Aortic smooth muscle cell (primary cell): ENCODE results near the gene RPS14. TPM values are rescaled to one million over a fixed set of nuclear protein-coding genes. Genes with fewer than 3 reads are reported as not detected.

Source experiments
- total RNA-seq: library from RNA; depleted of rRNA; stranded (reverse); fragments of >200 nt; gene quantifications from 2 replicates; pipeline ENCODE4 v1.2.3, GENCODE V29; 2014

Gene RPS14
- 2,788 and 3,841 TPM in 2 replicates for total RNA-seq

GRCh38 chr5:150449517-150450339, at the start of gene RPS14:
RPS14 (minus strand) TSS chr5:150449739; CDS start chr5:150447733, 2,006 bp downstream.

GRCh38 chr5:150412319-150413175, 37.0 kb downstream of the RPS14 start, which contains the start of gene CD74:
CD74 (minus strand) TSS chr5:150412910; CDS start chr5:150412749, 161 bp downstream.

Other genes with a start within 250 kb of the RPS14 start
- under 0.01 and 0.12 TPM in 2 replicates for gene CAMK2A, start 160.0 kb downstream of the RPS14 start, total RNA-seq
- 0.13 and 0.19 TPM in 2 replicates for gene ARSI, start 146.8 kb downstream of the RPS14 start, total RNA-seq
- 6.5 and 8.7 TPM in 2 replicates for gene TCOF1, start 92.0 kb downstream of the RPS14 start, total RNA-seq
- 1.5 and 1.6 TPM in 2 replicates for gene CD74, start 36.8 kb downstream of the RPS14 start, total RNA-seq
- 22.5 and 23.3 TPM in 2 replicates for gene NDST1, start 58.4 kb upstream of the RPS14 start, total RNA-seq
- gene SYNPO, start 190.9 kb upstream of the RPS14 start, total RNA-seq = 12.4 and 17.6 TPM in 2 replicates
- gene MYOZ3, start 211.5 kb upstream of the RPS14 start, total RNA-seq = 0.37 and 0.40 TPM in 2 replicates